Measurements from ENCODE around the gene OSBPL7. TPM values are rescaled to one million over a fixed set of nuclear protein-coding genes. Genes with fewer than 3 reads are reported as not detected.

The OSBPL7 gene
- polyA plus RNA-seq, 4 donors, result 11.4 to 14.1 (median 11.9) TPM

GRCh38 chr17:47830396-47831002, 8.9 kb upstream of the OSBPL7 start:
- DNase-seq (ENCODE audit: low read depth in 4 of 4, low spot score in 3 of 4), result no peak

GRCh38 chr17:47829870-47830269, 8.3 kb upstream of the OSBPL7 start:
- no peak for DNase-seq (ENCODE audit: low read depth in 4 of 4, low spot score in 3 of 4)

- DNase-seq (ENCODE audit: low read depth in 4 of 4, low spot score in 3 of 4), result no peak
These were observed 1.9 kb upstream of the OSBPL7 start for GRCh38 chr17:47823519-47823918.

- no peak for DNase-seq (ENCODE audit: low read depth in 4 of 4, low spot score in 3 of 4)
These were observed 1.2 kb upstream of the OSBPL7 start for GRCh38 chr17:47822785-47823184.

- no peak for DNase-seq (ENCODE audit: low read depth in 4 of 4, low spot score in 3 of 4)
These were observed 567 bp downstream of the OSBPL7 start for GRCh38 chr17:47821031-47821423.

- DNase-seq (ENCODE audit: low read depth in 4 of 4, low spot score in 3 of 4), result no peak
These were observed 1.4 kb downstream of the OSBPL7 start for GRCh38 chr17:47820033-47820789.

- DNase-seq (ENCODE audit: low read depth in 4 of 4, low spot score in 3 of 4), result no peak
These were observed 2.1 kb downstream of the OSBPL7 start for GRCh38 chr17:47819475-47819874.

- DNase-seq (ENCODE audit: low read depth in 4 of 4, low spot score in 3 of 4), result no peak
These were observed 3.4 kb downstream of the OSBPL7 start for GRCh38 chr17:47818002-47818695.

GRCh38 chr17:47816947-47817346, 4.6 kb downstream of the OSBPL7 start:
- DNase-seq (ENCODE audit: low read depth in 4 of 4, low spot score in 3 of 4), result no peak

- DNase-seq (ENCODE audit: low read depth in 4 of 4, low spot score in 3 of 4), result no peak
These were observed 5.4 kb downstream of the OSBPL7 start for GRCh38 chr17:47816111-47816735.

- DNase-seq (ENCODE audit: low read depth in 4 of 4, low spot score in 3 of 4), result no peak
These were observed 6.3 kb downstream of the OSBPL7 start for GRCh38 chr17:47815106-47815918.

- DNase-seq (ENCODE audit: low read depth in 4 of 4, low spot score in 3 of 4), result no peak
These were observed 8.0 kb downstream of the OSBPL7 start for GRCh38 chr17:47813512-47814031.

GRCh38 chr17:47813077-47813476, 8.5 kb downstream of the OSBPL7 start:
- DNase-seq (ENCODE audit: low read depth in 4 of 4, low spot score in 3 of 4), result no peak

GRCh38 chr17:47812146-47812920, 9.3 kb downstream of the OSBPL7 start:
- DNase-seq (ENCODE audit: low read depth in 4 of 4, low spot score in 3 of 4), result no peak

- DNase-seq (ENCODE audit: low read depth in 4 of 4, low spot score in 3 of 4), result no peak
These were observed 9.9 kb downstream of the OSBPL7 start for GRCh38 chr17:47811709-47812108.

- no peak for DNase-seq (ENCODE audit: low read depth in 4 of 4, low spot score in 3 of 4)
These were observed 10.5 kb downstream of the OSBPL7 start for GRCh38 chr17:47810901-47811635.

GRCh38 chr17:47810200-47810821, 11.3 kb downstream of the OSBPL7 start:
- no peak for DNase-seq (ENCODE audit: low read depth in 4 of 4, low spot score in 3 of 4)

GRCh38 chr17:47808830-47809480, 12.6 kb downstream of the OSBPL7 start:
- no peak for DNase-seq (ENCODE audit: low read depth in 4 of 4, low spot score in 3 of 4)
